Stimulated activated CD4-positive, alpha-beta T cell treated with anti-CD3 and anti-CD28 coated beads, Interleukin-2, amount 100 ng/mL, for 48 hours (primary cell): ENCODE results near the gene MARK2.
A peak's percentile ranks its signal among the peaks of the same experiment; 100 is the strongest.
"Not testable (repeated sequence)": the region's sequence is repeated elsewhere in the genome, so short reads cannot be mapped to it uniquely, and the experiment has no call there.

Experiments
- DNase-seq, 2 donors: peaks; one replicate each; pipeline ENCODE4 v3.0.0-alpha.2; 2020

MARK2 gene

DNA sequence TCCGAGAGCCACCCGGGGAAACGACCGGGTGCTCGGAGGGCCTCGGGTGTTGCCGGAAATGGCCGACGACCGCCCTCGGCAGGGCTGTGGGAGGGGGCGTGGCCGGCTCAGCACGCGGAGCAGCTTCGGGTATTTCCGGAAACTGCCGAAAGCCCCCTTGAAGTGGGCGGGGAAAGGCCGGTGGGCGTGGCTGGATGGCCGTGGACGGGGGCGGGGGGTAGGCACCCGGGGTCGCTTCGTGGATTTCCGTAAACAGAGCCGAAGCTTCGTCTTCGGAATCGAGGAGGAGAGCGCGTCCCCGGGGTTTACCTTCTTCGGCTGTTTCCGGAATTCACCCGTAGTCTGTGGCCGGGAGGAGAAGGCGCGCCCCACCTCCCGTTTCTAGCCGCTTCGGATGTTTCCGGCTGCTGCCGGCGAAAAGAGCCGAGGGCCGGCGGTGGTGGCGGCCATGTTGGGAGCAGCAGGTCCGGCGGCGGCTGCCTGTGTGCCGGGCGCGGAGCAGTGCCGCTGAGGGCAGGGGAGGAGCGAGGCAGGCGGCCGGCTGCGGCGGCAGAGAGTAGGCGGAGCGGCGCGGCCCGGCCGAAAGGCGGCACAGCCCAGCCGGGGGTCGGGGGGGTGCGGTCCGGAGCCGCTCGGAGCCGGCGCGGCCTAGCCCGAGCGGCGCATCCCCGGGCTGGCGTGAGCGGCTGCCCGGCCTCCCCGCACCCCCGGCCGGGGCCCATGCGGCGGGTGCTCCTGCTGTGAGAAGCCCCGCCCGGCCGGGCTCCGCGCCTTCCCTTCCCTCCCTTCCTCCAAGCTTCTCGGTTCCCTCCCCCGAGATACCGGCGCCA lies at the start of gene MARK2:
TSS of gene MARK2 (plus strand) at position 433 of the 830 bp plus-strand sequence. CDS start at position 830, 397 bp downstream.
- DNase-seq = peak; percentile 100

GRCh38 chr11:63791495-63792167 lies 47.3 kb upstream of the MARK2 start:
- DNase-seq = no peak

DNA sequence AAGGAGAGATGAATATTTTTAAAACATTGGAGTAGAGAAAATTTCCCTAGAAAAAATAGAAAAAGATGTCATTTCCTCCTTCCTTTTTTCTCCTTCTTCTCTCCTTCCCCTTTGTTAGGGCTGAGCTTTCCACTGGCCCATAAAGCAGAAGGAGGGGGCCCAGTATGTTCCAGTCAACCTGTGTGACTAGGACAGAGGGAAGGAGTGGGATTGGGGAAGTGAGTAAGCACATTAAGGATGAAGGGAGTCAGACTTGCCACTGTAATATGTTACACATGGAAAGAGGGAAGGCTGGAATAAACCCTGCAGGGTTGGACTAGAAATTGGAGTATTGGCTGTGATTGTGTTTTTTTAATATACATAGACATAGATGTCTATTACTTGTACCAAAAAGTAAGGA lies 45.7 kb upstream of the MARK2 start:
- no peak for DNase-seq

- DNase-seq = no peak
Measured at GRCh38 chr11:63795066-63795465, 43.8 kb upstream of the MARK2 start.

DNA sequence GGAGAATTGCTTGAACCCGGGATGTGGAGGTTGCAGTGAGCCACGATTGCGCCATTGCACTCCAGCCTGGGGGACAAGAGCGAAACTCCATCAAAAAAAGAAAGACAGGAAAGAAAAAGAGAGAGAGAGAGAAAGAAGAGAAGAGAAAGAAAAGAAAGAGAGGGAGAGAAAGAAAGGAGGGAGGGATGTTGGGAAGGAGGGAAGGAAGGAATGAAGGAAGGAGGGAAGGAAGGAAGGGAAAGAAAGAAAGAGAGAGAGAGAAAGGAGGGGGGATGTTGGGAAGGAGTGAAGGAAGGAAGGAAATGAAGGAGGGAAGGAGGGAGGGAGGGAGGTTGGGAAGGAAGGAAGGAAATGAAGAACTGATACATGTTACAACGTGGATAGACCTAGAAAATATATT lies 38.0 kb upstream of the MARK2 start:
- no peak for DNase-seq

- DNase-seq = no peak
Measured at GRCh38 chr11:63802637-63803414, 36.1 kb upstream of the MARK2 start.

GRCh38 chr11:63804259-63804658 lies 34.7 kb upstream of the MARK2 start:
- DNase-seq = no peak

DNA sequence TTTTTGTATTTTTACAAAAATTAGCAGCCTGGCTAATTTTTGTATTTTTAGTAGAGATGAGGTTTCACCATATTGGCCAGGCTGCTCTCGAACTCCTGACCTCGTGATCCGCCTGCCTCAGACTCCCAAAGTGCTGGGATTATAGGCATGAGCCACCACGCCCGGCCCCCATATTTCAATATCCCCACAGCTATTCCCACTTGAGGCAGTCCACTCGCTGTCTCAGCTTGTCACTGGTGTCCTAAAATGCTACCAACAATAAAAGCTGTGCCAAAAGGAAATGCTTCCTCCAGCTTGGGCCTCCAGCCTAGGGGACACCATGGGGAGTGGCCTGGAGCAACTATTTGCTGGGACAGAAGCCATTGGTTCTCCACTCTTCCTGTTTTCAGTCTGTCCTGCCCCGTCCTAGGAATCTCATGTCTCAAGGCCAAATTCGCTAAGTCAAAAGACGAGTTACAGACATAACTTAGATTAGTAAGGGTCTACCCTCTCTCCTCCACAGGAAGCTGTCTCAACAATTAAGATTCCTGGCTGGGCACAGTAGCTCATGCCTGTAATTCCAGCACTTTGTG lies 33.0 kb upstream of the MARK2 start:
- DNase-seq = no peak

GRCh38 chr11:63810383-63810782 lies 28.5 kb upstream of the MARK2 start:
- DNase-seq = not testable (repeated sequence)

- DNase-seq = no peak
Measured at GRCh38 chr11:63811522-63811921, 27.4 kb upstream of the MARK2 start.

DNA sequence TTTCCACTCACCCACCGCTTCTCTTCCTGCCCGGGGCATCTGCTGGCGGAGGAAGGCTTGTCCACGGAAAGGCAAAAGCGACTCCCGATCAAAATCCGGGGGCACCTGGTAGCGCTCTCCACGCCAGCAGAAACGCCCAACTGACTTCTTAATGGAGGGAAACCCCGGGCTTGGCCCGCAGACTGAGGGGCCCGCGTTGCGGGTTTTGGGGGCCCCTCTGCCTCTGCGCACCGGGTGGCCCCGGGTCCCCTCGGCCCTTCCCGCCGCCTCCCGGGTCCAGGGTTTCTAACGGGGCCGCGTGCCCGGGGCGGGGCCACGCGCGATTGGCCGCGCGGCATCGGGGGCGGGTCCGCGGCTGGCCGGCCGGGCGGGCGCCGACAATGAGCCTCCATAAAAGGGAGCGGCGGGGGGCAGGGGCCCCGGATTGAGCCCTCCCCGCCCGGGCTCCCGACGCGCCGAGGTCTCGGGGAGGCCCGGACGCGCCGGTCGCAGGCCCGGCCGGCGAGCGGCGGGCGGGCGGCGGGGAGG lies 25.8 kb upstream of the MARK2 start, which contains the start of gene SPINDOC:
TSS of gene SPINDOC (plus strand) at position 422 of the 528 bp plus-strand sequence. CDS start 231 bp downstream, outside the sequence.
- DNase-seq = peak; percentile 70

DNA sequence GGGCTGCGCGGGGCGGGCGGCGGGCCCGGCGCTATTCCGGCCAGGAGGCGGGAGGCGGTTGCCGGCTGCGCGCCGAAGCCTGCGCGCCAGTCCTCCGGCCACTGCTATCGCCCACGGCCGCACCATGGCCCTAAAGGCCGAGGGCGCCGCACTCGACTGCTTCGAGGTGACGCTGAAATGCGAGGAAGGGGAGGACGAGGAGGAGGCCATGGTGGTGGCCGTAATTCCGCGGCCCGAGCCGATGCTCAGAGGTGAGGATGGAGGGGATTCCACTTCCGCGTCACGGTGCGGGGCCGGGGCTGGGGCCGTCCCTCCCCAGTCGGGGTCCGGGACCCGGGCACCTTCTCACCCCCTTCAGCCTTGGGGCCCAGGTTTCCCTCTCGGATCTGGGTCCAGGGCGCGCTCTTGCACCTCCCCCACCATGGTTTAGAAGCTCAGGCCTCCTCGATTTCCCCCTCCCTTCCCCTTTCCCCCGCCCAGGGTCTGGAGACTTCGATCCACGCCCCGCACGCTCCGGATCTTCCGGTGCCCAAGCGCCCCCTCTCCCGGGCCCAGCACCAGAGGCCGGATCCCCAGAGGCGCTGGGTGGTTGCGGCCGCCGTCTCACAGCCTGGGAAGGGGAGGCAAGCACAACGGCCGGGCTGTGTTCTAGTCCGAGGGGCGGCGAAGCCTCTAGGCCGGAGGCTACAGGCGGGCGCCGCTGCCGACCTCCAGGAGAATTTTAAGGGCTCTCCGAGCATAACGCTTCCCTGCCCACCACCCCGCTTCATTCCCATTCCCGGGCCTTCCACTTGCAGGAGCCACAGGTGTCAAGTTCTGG lies 25.1 kb upstream of the MARK2 start:
- DNase-seq = peak; percentile 23 to 28

DNA sequence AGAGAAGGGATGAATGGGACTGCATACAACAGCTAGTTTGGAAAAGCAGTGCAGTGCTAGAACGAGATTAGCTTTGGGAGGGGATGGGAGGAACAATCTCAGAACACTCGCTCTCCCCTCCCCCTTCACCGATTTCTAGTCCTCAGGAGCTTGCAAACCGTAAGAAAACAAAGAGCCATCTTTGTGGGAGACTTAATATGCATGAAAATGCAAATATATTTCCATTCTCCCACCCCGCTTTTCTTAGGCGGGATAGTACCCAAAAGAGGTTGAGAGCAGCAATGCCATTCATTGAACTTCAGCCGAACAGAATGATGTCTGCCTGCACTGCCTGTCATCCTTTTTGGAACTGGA lies 24.6 kb upstream of the MARK2 start:
- no peak for DNase-seq

GRCh38 chr11:63816166-63816565 lies 22.7 kb upstream of the MARK2 start:
- DNase-seq = no peak

GRCh38 chr11:63816732-63817131 lies 22.2 kb upstream of the MARK2 start:
- no peak for DNase-seq

DNA sequence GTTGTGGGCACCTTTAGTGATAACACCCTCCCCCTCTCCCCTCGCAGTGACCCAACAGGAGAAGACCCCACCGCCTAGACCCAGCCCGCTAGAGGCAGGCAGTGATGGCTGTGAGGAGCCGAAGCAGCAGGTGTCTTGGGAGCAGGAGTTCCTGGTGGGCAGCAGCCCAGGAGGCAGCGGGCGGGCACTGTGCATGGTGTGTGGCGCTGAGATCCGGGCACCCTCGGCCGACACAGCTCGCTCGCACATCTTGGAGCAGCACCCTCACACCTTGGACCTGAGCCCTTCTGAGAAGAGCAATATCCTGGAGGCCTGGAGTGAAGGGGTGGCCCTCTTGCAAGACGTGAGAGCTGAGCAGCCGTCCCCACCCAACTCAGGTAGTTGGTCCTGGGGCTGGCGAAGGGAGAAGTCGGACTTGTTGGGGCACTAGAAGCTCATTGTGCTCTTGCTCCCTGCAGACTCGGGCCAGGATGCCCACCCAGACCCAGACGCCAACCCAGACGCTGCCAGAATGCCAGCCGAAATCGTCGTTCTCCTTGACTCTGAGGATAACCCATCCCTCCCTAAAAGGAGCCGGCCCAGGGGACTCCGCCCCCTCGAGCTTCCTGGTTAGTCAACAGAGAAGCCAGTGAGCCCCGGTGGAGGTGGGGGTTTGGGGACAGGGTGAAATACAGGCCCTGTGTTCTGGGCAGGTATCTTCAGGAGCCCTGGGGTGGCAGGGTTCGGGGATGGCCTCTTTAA lies 21.0 kb upstream of the MARK2 start:
- DNase-seq = no peak

DNA sequence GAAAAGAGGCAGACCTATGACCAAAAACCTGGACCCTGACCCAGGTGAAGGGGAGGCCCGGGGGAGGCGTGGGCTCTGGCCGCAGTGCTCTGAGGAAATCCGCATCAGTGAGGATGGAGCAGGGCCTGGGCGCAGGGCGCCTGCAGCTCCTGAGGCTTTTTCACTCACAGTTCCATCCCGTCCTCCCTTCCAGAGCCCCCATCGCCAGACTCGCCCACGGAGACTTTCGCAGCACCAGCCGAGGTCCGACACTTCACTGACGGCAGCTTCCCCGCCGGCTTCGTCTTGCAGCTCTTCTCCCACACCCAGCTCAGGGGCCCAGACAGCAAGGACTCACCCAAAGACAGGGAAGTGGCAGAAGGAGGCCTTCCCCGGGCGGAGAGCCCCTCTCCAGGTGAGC lies 20.3 kb upstream of the MARK2 start:
- no peak for DNase-seq

GRCh38 chr11:63821411-63821810 lies 17.5 kb upstream of the MARK2 start:
- no peak for DNase-seq

DNA sequence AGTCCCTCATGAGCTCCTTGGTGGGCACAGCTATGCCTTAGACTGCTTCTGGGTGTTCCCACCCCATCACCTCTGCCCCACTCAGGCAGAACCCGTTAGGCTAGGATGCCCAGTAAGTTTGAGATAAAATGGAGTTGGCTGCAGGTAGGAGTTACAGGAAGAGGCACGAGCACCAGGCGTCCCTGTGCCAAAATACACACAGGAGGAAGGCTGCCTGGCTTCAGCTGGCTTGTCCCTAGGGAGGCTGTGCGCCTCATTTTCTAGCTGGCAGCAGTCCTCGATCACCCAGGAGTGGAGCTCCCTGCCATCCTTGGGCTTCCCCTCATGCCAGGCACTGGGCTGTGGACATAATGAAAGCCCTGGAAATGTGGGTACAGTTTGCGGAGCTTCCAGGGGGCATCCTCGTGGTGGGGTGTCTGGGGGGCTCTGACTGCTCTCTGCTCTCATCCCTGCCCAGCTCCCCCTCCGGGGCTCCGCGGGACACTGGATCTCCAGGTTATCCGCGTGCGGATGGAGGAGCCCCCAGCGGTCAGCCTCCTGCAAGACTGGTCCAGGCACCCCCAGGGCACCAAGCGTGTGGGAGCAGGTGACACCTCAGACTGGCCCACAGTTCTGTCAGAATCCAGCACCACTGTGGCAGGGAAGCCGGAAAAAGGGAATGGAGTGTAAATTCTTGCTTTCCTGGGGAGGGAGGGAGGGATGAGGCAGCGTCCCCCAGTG lies 12.3 kb upstream of the MARK2 start:
- DNase-seq = no peak

- no peak for DNase-seq
Measured at GRCh38 chr11:63829823-63830489, 9.0 kb upstream of the MARK2 start.
